HG02981 (cell line): Measurements from ENCODE around the gene GALNT16.
"Not testable (repeated sequence)": the region's sequence is repeated elsewhere in the genome, so short reads cannot be mapped to it uniquely, and the experiment has no call there.

Source experiments
- ATAC-seq: cut with Tn5 transposase; IDR thresholded peaks from one replicate; pipeline ENCODE4 v1.9.1; 2021; ENCODE audit warnings: mild to moderate bottlenecking, moderate library complexity; ENCODE audit not compliant: unreplicated experiment

Gene GALNT16

GRCh38 chr14:69284170-69284569 lies 24.2 kb downstream of the GALNT16 start:
- no peak for ATAC-seq

GRCh38 chr14:69285661-69286255 lies 25.8 kb downstream of the GALNT16 start:
- ATAC-seq, result no peak

- ATAC-seq, result no peak
These were observed 27.4 kb downstream of the GALNT16 start for GRCh38 chr14:69287098-69288010.

GRCh38 chr14:69288011-69288771 lies 28.2 kb downstream of the GALNT16 start:
- no peak for ATAC-seq

- ATAC-seq, result no peak
These were observed 29.2 kb downstream of the GALNT16 start for GRCh38 chr14:69288956-69289705.

- no peak for ATAC-seq
These were observed 30.0 kb downstream of the GALNT16 start for GRCh38 chr14:69289811-69290520.

- ATAC-seq, result not testable (repeated sequence)
These were observed 30.9 kb downstream of the GALNT16 start for GRCh38 chr14:69290881-69291280.

GRCh38 chr14:69291396-69291795 lies 31.4 kb downstream of the GALNT16 start:
- ATAC-seq, result no peak

- ATAC-seq, result no peak
These were observed 32.1 kb downstream of the GALNT16 start for GRCh38 chr14:69291891-69292561.

- ATAC-seq, result no peak
These were observed 38.4 kb downstream of the GALNT16 start for GRCh38 chr14:69298131-69299071.

- ATAC-seq, result no peak
These were observed 39.5 kb downstream of the GALNT16 start for GRCh38 chr14:69299286-69300035.

- no peak for ATAC-seq
These were observed 40.8 kb downstream of the GALNT16 start for GRCh38 chr14:69300601-69301221.

- no peak for ATAC-seq
These were observed 43.1 kb downstream of the GALNT16 start for GRCh38 chr14:69303086-69303485.

- no peak for ATAC-seq
These were observed 52.6 kb downstream of the GALNT16 start for GRCh38 chr14:69312608-69313007.

- no peak for ATAC-seq
These were observed 53.2 kb downstream of the GALNT16 start for GRCh38 chr14:69313176-69313575.

- ATAC-seq, result no peak
These were observed 54.4 kb downstream of the GALNT16 start for GRCh38 chr14:69314327-69314726.

GRCh38 chr14:69315301-69315700 lies 55.3 kb downstream of the GALNT16 start:
- no peak for ATAC-seq
